ENCODE data around the gene RAB12. TPM values are rescaled to one million over a fixed set of nuclear protein-coding genes. Genes with fewer than 3 reads are reported as not detected.

RAB12 gene
- polyA plus RNA-seq, 1 donor from 2014 or later: 102 TPM

GRCh38 chr18:8627540-8627939 lies 18.3 kb downstream of the RAB12 start:
- H3K27me3 ChIP-seq (ENCODE audit: insufficient read depth, low read depth, low read length): no peaks in the 10 kb centered on the region
- no peaks in the 10 kb centered on the region for H3F3A ChIP-seq (ENCODE audit: insufficient read depth, low read length, poor library complexity, severe bottlenecking)
- no peaks in the 10 kb centered on the region for H4K20me1 ChIP-seq (ENCODE audit: insufficient read depth)
- peaks cover 4% of the 10 kb centered on the region for H3K36me3 ChIP-seq (ENCODE audit: insufficient read depth, low read length)
- no peak overlapping the region for H3K4me2 ChIP-seq (ENCODE audit: low read length)
- H2AFZ ChIP-seq (ENCODE audit: low read depth, low read length): no peak overlapping the region
- H3K27ac ChIP-seq (ENCODE audit: low read length): no peak overlapping the region
- peaks cover 3% of the 10 kb centered on the region for H3K79me2 ChIP-seq (replicated peaks; ENCODE audit: insufficient read depth, low read length)
- no peak overlapping the region for H3K9ac ChIP-seq (ENCODE audit: low read length)
- no peak overlapping the region for H3K4me3 ChIP-seq (ENCODE audit: low read length)
- H3K9me3 ChIP-seq (ENCODE audit: low read length): no peaks in the 10 kb centered on the region
- H3K9me2 ChIP-seq (ENCODE audit: insufficient read depth, low read length): no peaks in the 10 kb centered on the region
- TF ChIP-seq MXI1 (conservative IDR thresholded peaks at IDR 0.05; ENCODE audit: poor library complexity, severe bottlenecking) (no peak), EP300 (conservative IDR thresholded peaks at IDR 0.05; ENCODE audit: poor library complexity, severe bottlenecking) (no peak), EZH2 (IDR thresholded peaks at IDR 0.05; ENCODE audit: borderline replicate concordance, insufficient read depth, low read length, poor library complexity, severe bottlenecking) (no peak), RAD21 (conservative IDR thresholded peaks at IDR 0.05) (no peak), SMC3 (conservative IDR thresholded peaks at IDR 0.05; ENCODE audit: poor library complexity) (no peak), TAF1 (IDR thresholded peaks at IDR 0.05; ENCODE audit: low read depth) (no peak)
- TF ChIP-seq, protein P1, sequence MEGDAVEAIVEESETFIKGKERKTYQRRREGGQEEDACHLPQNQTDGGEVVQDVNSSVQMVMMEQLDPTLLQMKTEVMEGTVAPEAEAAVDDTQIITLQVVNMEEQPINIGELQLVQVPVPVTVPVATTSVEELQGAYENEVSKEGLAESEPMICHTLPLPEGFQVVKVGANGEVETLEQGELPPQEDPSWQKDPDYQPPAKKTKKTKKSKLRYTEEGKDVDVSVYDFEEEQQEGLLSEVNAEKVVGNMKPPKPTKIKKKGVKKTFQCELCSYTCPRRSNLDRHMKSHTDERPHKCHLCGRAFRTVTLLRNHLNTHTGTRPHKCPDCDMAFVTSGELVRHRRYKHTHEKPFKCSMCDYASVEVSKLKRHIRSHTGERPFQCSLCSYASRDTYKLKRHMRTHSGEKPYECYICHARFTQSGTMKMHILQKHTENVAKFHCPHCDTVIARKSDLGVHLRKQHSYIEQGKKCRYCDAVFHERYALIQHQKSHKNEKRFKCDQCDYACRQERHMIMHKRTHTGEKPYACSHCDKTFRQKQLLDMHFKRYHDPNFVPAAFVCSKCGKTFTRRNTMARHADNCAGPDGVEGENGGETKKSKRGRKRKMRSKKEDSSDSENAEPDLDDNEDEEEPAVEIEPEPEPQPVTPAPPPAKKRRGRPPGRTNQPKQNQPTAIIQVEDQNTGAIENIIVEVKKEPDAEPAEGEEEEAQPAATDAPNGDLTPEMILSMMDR (IDR thresholded peaks at IDR 0.05; ENCODE audit: poor library complexity, severe bottlenecking): no peak
- TF ChIP-seq, protein P2, sequence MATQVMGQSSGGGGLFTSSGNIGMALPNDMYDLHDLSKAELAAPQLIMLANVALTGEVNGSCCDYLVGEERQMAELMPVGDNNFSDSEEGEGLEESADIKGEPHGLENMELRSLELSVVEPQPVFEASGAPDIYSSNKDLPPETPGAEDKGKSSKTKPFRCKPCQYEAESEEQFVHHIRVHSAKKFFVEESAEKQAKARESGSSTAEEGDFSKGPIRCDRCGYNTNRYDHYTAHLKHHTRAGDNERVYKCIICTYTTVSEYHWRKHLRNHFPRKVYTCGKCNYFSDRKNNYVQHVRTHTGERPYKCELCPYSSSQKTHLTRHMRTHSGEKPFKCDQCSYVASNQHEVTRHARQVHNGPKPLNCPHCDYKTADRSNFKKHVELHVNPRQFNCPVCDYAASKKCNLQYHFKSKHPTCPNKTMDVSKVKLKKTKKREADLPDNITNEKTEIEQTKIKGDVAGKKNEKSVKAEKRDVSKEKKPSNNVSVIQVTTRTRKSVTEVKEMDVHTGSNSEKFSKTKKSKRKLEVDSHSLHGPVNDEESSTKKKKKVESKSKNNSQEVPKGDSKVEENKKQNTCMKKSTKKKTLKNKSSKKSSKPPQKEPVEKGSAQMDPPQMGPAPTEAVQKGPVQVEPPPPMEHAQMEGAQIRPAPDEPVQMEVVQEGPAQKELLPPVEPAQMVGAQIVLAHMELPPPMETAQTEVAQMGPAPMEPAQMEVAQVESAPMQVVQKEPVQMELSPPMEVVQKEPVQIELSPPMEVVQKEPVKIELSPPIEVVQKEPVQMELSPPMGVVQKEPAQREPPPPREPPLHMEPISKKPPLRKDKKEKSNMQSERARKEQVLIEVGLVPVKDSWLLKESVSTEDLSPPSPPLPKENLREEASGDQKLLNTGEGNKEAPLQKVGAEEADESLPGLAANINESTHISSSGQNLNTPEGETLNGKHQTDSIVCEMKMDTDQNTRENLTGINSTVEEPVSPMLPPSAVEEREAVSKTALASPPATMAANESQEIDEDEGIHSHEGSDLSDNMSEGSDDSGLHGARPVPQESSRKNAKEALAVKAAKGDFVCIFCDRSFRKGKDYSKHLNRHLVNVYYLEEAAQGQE (IDR thresholded peaks at IDR 0.05; ENCODE audit: borderline replicate concordance): no peak

DNA sequence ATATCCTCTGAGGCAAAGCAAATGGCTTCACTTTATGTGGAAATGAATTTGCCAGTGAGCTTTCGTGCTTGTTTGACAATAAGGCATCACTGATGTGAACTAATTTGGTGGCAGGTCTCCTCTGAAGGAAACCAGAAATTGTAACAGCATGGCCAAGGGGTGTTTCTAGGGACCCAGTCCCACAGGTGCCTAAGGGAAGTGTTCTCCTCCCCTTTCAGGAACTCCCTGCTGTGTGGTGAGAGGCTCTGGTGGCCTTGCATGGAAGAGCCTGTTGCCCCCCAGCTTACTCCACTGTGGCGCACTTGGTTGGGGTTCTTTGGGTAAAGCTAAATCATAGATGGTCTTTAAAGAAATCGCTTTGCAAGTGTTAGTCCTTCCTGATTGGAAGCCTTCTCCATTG lies 20.4 kb downstream of the RAB12 start:
- TF ChIP-seq EZH2 (IDR thresholded peaks at IDR 0.05; ENCODE audit: borderline replicate concordance, insufficient read depth, low read length, poor library complexity, severe bottlenecking) (no peak), POLR2AphosphoS5 (IDR thresholded peaks at IDR 0.05) (no peak), MXI1 (conservative IDR thresholded peaks at IDR 0.05; ENCODE audit: poor library complexity, severe bottlenecking) (no peak), EP300 (conservative IDR thresholded peaks at IDR 0.05; ENCODE audit: poor library complexity, severe bottlenecking) (no peak)
- TF ChIP-seq, protein P2 (IDR thresholded peaks at IDR 0.05; ENCODE audit: borderline replicate concordance): no peak
- no peak overlapping the region for H3K4me2 ChIP-seq (ENCODE audit: low read length)
- no peaks in the 10 kb centered on the region for H3K27me3 ChIP-seq (ENCODE audit: insufficient read depth, low read depth, low read length)
- H3F3A ChIP-seq (ENCODE audit: insufficient read depth, low read length, poor library complexity, severe bottlenecking): no peaks in the 10 kb centered on the region
- no peak overlapping the region for H2AFZ ChIP-seq (ENCODE audit: low read depth, low read length)
- no peaks in the 10 kb centered on the region for H3K9me3 ChIP-seq (ENCODE audit: low read length)
- H3K9me2 ChIP-seq (ENCODE audit: insufficient read depth, low read length): no peaks in the 10 kb centered on the region
- no peak overlapping the region for H3K27ac ChIP-seq (ENCODE audit: low read length)
- H3K9ac ChIP-seq (ENCODE audit: low read length): no peak overlapping the region
- peaks cover 9% of the 10 kb centered on the region for H3K36me3 ChIP-seq (ENCODE audit: insufficient read depth, low read length)
- H3K4me3 ChIP-seq (ENCODE audit: low read length): no peak overlapping the region
- no peaks in the 10 kb centered on the region for H4K20me1 ChIP-seq (ENCODE audit: insufficient read depth)
- H3K79me2 ChIP-seq (replicated peaks; ENCODE audit: insufficient read depth, low read length): peaks cover 3% of the 10 kb centered on the region
